HG02623 (cell line): ENCODE results near the gene FBXO15.
A peak's percentile ranks its signal among the peaks of the same experiment; 100 is the strongest.

ENCODE experiments used
- ATAC-seq: cut with Tn5 transposase; IDR thresholded peaks from one replicate; pipeline ENCODE4 v1.9.1; 2021; ENCODE audit warnings: moderate library complexity; ENCODE audit not compliant: unreplicated experiment

Gene FBXO15

GRCh38 chr18:74147779-74148542 is at the start of gene FBXO15, which contains the start of gene TIMM21:
TSS of gene FBXO15 (minus strand) at chr18:74147834. CDS start at chr18:74147785, 49 bp downstream.
TSS of gene TIMM21 (plus strand) at chr18:74148523. CDS start at chr18:74148809, 286 bp downstream.
- peak; percentile 88 for ATAC-seq

GRCh38 chr18:74196220-74197119 is 48.8 kb upstream of the FBXO15 start:
- ATAC-seq: peak; percentile 76

- no peak for ATAC-seq
Observed at GRCh38 chr18:74194691-74195090, 47.1 kb upstream of the FBXO15 start.

GRCh38 chr18:74191577-74191976 is 43.9 kb upstream of the FBXO15 start:
- ATAC-seq: no peak

GRCh38 chr18:74190086-74190485 is 42.5 kb upstream of the FBXO15 start:
- ATAC-seq: no peak

GRCh38 chr18:74186661-74187060 is 39.0 kb upstream of the FBXO15 start:
- no peak for ATAC-seq

- ATAC-seq: no peak
Observed at GRCh38 chr18:74185860-74186259, 38.2 kb upstream of the FBXO15 start.

- no peak for ATAC-seq
Observed at GRCh38 chr18:74184875-74185274, 37.2 kb upstream of the FBXO15 start.

GRCh38 chr18:74183130-74183529 is 35.5 kb upstream of the FBXO15 start:
- no peak for ATAC-seq

- ATAC-seq: no peak
Observed at GRCh38 chr18:74182335-74182734, 34.7 kb upstream of the FBXO15 start.

- no peak for ATAC-seq
Observed at GRCh38 chr18:74179623-74180199, 32.1 kb upstream of the FBXO15 start.

- no peak for ATAC-seq
Observed at GRCh38 chr18:74178884-74179283, 31.2 kb upstream of the FBXO15 start.

GRCh38 chr18:74175658-74176057 is 28.0 kb upstream of the FBXO15 start:
- no peak for ATAC-seq

- ATAC-seq: no peak
Observed at GRCh38 chr18:74173434-74173750, 25.8 kb upstream of the FBXO15 start.

- no peak for ATAC-seq
Observed at GRCh38 chr18:74172697-74173433, 25.2 kb upstream of the FBXO15 start.

GRCh38 chr18:74171910-74172606 is 24.4 kb upstream of the FBXO15 start:
- ATAC-seq: peak; percentile 90

GRCh38 chr18:74166386-74166785 is 18.8 kb upstream of the FBXO15 start:
- ATAC-seq: no peak

- ATAC-seq: no peak
Observed at GRCh38 chr18:74163019-74163660, 15.5 kb upstream of the FBXO15 start.

- ATAC-seq: no peak
Observed at GRCh38 chr18:74155276-74155675, 7.6 kb upstream of the FBXO15 start.

GRCh38 chr18:74154716-74155115 is 7.1 kb upstream of the FBXO15 start:
- ATAC-seq: no peak
